Measurements from ENCODE around the gene PDE6H. TPM values are rescaled to one million over a fixed set of nuclear protein-coding genes. Genes with fewer than 3 reads are reported as not detected.

PDE6H gene
- total and polyA plus RNA-seq, 4 donors = not detected

- DNase-seq (ENCODE audit: low spot score) = no peak
- H3K36me3 ChIP-seq (ENCODE audit: control insufficient read depth in 4 of 4, insufficient read depth in 3 of 4, low read depth in 1 of 4, low read length in 3 of 4) = no peaks in the 10 kb centered on the region
- no peaks in the 10 kb centered on the region for H3K27me3 ChIP-seq (ENCODE audit: control insufficient read depth in 4 of 4, insufficient read depth in 4 of 4, low read length in 3 of 4)
- H3K4me3 ChIP-seq (ENCODE audit: low read depth in 1 of 3, low read length in 3 of 3) = no peak overlapping the region
- WGBS = 60% methylated on average over 4 of the region's 4 CpGs
- TF ChIP-seq SP1 (IDR thresholded peaks at IDR 0.05) (peak; percentile 24), RAD21 (IDR thresholded peaks at IDR 0.05) (no peak)
- no peaks in the 10 kb centered on the region for H3K9me3 ChIP-seq (ENCODE audit: control insufficient read depth in 4 of 4, low read length in 3 of 4)
- H3K9ac ChIP-seq (ENCODE audit: low read depth in 1 of 2, low read length in 2 of 2) = no peak overlapping the region
- H3K4me1 ChIP-seq (ENCODE audit: control insufficient read depth in 4 of 4, insufficient read depth in 4 of 4, low read length in 3 of 4) = no peaks in the 10 kb centered on the region
- H3K27ac ChIP-seq (ENCODE audit: low read depth in 1 of 2, low read length in 2 of 2) = no peak overlapping the region
Measured at GRCh38 chr12:14928931-14929330, 43.9 kb upstream of the PDE6H start.

- TF ChIP-seq RAD21 (IDR thresholded peaks at IDR 0.05) = peak; percentile 28 to 45
- TF ChIP-seq, protein P1, sequence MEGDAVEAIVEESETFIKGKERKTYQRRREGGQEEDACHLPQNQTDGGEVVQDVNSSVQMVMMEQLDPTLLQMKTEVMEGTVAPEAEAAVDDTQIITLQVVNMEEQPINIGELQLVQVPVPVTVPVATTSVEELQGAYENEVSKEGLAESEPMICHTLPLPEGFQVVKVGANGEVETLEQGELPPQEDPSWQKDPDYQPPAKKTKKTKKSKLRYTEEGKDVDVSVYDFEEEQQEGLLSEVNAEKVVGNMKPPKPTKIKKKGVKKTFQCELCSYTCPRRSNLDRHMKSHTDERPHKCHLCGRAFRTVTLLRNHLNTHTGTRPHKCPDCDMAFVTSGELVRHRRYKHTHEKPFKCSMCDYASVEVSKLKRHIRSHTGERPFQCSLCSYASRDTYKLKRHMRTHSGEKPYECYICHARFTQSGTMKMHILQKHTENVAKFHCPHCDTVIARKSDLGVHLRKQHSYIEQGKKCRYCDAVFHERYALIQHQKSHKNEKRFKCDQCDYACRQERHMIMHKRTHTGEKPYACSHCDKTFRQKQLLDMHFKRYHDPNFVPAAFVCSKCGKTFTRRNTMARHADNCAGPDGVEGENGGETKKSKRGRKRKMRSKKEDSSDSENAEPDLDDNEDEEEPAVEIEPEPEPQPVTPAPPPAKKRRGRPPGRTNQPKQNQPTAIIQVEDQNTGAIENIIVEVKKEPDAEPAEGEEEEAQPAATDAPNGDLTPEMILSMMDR (IDR thresholded peaks at IDR 0.05; ENCODE audit: low read depth, low read length, missing input control) = no peak
- TF ChIP-seq, protein P2, sequence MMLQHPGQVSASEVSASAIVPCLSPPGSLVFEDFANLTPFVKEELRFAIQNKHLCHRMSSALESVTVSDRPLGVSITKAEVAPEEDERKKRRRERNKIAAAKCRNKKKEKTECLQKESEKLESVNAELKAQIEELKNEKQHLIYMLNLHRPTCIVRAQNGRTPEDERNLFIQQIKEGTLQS (IDR thresholded peaks at IDR 0.05) = no peak
- TF ChIP-seq FOXA2 (IDR thresholded peaks at IDR 0.05) = no peak
- no peaks in the 10 kb centered on the region for H3K4me1 ChIP-seq (ENCODE audit: control insufficient read depth in 4 of 4, insufficient read depth in 4 of 4, low read length in 3 of 4)
- H3K9me3 ChIP-seq (ENCODE audit: control insufficient read depth in 4 of 4, low read length in 3 of 4) = no peaks in the 10 kb centered on the region
- no peak overlapping the region for H3K4me3 ChIP-seq (ENCODE audit: low read depth in 1 of 3, low read length in 3 of 3)
- H3K9ac ChIP-seq (ENCODE audit: low read depth in 1 of 2, low read length in 2 of 2) = no peak overlapping the region
- DNase-seq (ENCODE audit: low spot score) = no peak
- no peaks in the 10 kb centered on the region for H3K27me3 ChIP-seq (ENCODE audit: control insufficient read depth in 4 of 4, insufficient read depth in 4 of 4, low read length in 3 of 4)
- no peaks in the 10 kb centered on the region for H3K36me3 ChIP-seq (ENCODE audit: control insufficient read depth in 4 of 4, insufficient read depth in 3 of 4, low read depth in 1 of 4, low read length in 3 of 4)
- no peak overlapping the region for H3K27ac ChIP-seq (ENCODE audit: low read depth in 1 of 2, low read length in 2 of 2)
Measured at GRCh38 chr12:14930299-14930698, 42.5 kb upstream of the PDE6H start.

- no peaks in the 10 kb centered on the region for H3K36me3 ChIP-seq (ENCODE audit: control insufficient read depth in 4 of 4, insufficient read depth in 3 of 4, low read depth in 1 of 4, low read length in 3 of 4)
- no peaks in the 10 kb centered on the region for H3K27me3 ChIP-seq (ENCODE audit: control insufficient read depth in 4 of 4, insufficient read depth in 4 of 4, low read length in 3 of 4)
- no peak overlapping the region for H3K4me3 ChIP-seq (ENCODE audit: low read depth in 1 of 3, low read length in 3 of 3)
- no peak for DNase-seq (ENCODE audit: low spot score)
- no peaks in the 10 kb centered on the region for H3K4me1 ChIP-seq (ENCODE audit: control insufficient read depth in 4 of 4, insufficient read depth in 4 of 4, low read length in 3 of 4)
- no peak overlapping the region for H3K27ac ChIP-seq (ENCODE audit: low read depth in 1 of 2, low read length in 2 of 2)
- TF ChIP-seq, protein P3, sequence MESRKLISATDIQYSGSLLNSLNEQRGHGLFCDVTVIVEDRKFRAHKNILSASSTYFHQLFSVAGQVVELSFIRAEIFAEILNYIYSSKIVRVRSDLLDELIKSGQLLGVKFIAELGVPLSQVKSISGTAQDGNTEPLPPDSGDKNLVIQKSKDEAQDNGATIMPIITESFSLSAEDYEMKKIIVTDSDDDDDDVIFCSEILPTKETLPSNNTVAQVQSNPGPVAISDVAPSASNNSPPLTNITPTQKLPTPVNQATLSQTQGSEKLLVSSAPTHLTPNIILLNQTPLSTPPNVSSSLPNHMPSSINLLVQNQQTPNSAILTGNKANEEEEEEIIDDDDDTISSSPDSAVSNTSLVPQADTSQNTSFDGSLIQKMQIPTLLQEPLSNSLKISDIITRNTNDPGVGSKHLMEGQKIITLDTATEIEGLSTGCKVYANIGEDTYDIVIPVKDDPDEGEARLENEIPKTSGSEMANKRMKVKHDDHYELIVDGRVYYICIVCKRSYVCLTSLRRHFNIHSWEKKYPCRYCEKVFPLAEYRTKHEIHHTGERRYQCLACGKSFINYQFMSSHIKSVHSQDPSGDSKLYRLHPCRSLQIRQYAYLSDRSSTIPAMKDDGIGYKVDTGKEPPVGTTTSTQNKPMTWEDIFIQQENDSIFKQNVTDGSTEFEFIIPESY (IDR thresholded peaks at IDR 0.05) = no peak
- TF ChIP-seq MAX (IDR thresholded peaks at IDR 0.05) (no peak), HNF4A (conservative IDR thresholded peaks at IDR 0.05) (no peak), HNF4G (IDR thresholded peaks at IDR 0.05) (no peak), FOXA1 (IDR thresholded peaks at IDR 0.05) (no peak), REST (IDR thresholded peaks at IDR 0.05) (no peak), NR2F2 (IDR thresholded peaks at IDR 0.05) (no peak), FOXA2 (IDR thresholded peaks at IDR 0.05) (no peak), GABPA (IDR thresholded peaks at IDR 0.05 in 1 of 2, conservative IDR thresholded peaks at IDR 0.05 in 1 of 2) (no peak), EGR1 (IDR thresholded peaks at IDR 0.05; ENCODE audit: low read depth in 2 of 2) (no peak), SP1 (IDR thresholded peaks at IDR 0.05) (no peak), RAD21 (IDR thresholded peaks at IDR 0.05) (no peak), JUND (IDR thresholded peaks at IDR 0.05) (no peak), YY1 (IDR thresholded peaks at IDR 0.05) (no peak), TAF1 (conservative IDR thresholded peaks at IDR 0.05) (no peak), RXRA (IDR thresholded peaks at IDR 0.05) (no peak)
- TF ChIP-seq, protein P1 (IDR thresholded peaks at IDR 0.05; ENCODE audit: low read depth, low read length, missing input control) = no peak
- TF ChIP-seq, protein P2 (IDR thresholded peaks at IDR 0.05) = no peak
- H3K9me3 ChIP-seq (ENCODE audit: control insufficient read depth in 4 of 4, low read length in 3 of 4) = no peaks in the 10 kb centered on the region
- WGBS = 90% methylated on average over 4 of the region's 4 CpGs
- no peak overlapping the region for H3K9ac ChIP-seq (ENCODE audit: low read depth in 1 of 2, low read length in 2 of 2)
Measured at GRCh38 chr12:14931359-14931758, 41.5 kb upstream of the PDE6H start.

Measured in liver (tissue), 9 donors.